ENCODE measurements around the gene SPAST. TPM values are rescaled to one million over a fixed set of nuclear protein-coding genes. Genes with fewer than 3 reads are reported as not detected.
A peak's percentile ranks its signal among the peaks of the same experiment; 100 is the strongest.
"Not testable (repeated sequence)": the region's sequence is repeated elsewhere in the genome, so short reads cannot be mapped to it uniquely, and the experiment has no call there.

The SPAST gene
- total and polyA plus RNA-seq, 2 of the 13 experiments (the other 11 are each of a cell fraction or from before 2014, with no cell fraction given) = 11.5 to 40.4 TPM

- no peaks in the 10 kb centered on the region for H3K9me3 ChIP-seq (ENCODE audit: low read length)
- no peak overlapping the region for H2AFZ ChIP-seq (ENCODE audit: low read length)
- ATAC-seq (no peak), FAIRE-seq (no peak), DNase-seq (ENCODE audit: low spot score) (no peak)
- no peaks in the 10 kb centered on the region for H3K27me3 ChIP-seq (ENCODE audit: control insufficient read depth in 1 of 2, insufficient read depth in 2 of 2, low read length in 2 of 2)
- no TSS peak for BruUV-seq (replicated peaks)
- H3K4me1 ChIP-seq (ENCODE audit: insufficient read depth, low read length) = no peaks in the 10 kb centered on the region
- H3K27ac ChIP-seq (ENCODE audit: extremely low read length, insufficient read depth, low read length) = no peak overlapping the region
- H3K36me3 ChIP-seq (replicated peaks in 1 of 2; ENCODE audit: control insufficient read depth in 1 of 2, insufficient read depth in 2 of 2, low read length in 2 of 2) = peaks cover 17 to 57% of the 10 kb centered on the region in 2 experiments
- H4K20me1 ChIP-seq (ENCODE audit: insufficient read depth, low read length) = no peaks in the 10 kb centered on the region
- intact Hi-C loops (cut with micrococcal nuclease; ENCODE audit: unreplicated experiment) = no loop called here
- ChIA-PET CTCF (ENCODE audit: low intra/inter-chr PET ratio, low total read pairs) (no interaction called here), POLR2A (no interaction called here)
- no peak overlapping the region for H3K4me2 ChIP-seq (ENCODE audit: low read depth, low read length)
- H3K9ac ChIP-seq (ENCODE audit: insufficient read depth, low read depth, low read length) = no peak overlapping the region
- no peak overlapping the region for H3K4me3 ChIP-seq (replicated peaks in 1 of 3; ENCODE audit: insufficient read depth in 1 of 3, low read depth in 2 of 3, low read length in 3 of 3)
- TF ChIP-seq ZNF607 (CRISPR knock-in tag; IDR thresholded peaks at IDR 0.05; ENCODE audit: borderline replicate concordance) = no peak
- TF ChIP-seq NR2F2 (IDR thresholded peaks at IDR 0.05; ENCODE audit: borderline replicate concordance, low read depth) = no peak
- no peak for TF ChIP-seq MZF1 (CRISPR knock-in tag; IDR thresholded peaks at IDR 0.05; ENCODE audit: borderline replicate concordance)
- TF ChIP-seq ARNT (IDR thresholded peaks at IDR 0.05) = no peak
- 0 out of 2 replicates have a peak, but pooled peaks have one; percentile 11 for TF ChIP-seq MAFF (IDR thresholded peaks at IDR 0.05; ENCODE audit: low read depth, low read length)
- TF ChIP-seq MAFK (conservative IDR thresholded peaks at IDR 0.05 in 1 of 2, IDR thresholded peaks at IDR 0.05 in 1 of 2; ENCODE audit: low read length in 2 of 2) = peak in 1 of 2 experiments; percentile 45; a peak in 2 of 4 replicates
- TF ChIP-seq ZSCAN20 (CRISPR knock-in tag; IDR thresholded peaks at IDR 0.05; ENCODE audit: borderline replicate concordance) = no peak
- TF ChIP-seq, protein P1, sequence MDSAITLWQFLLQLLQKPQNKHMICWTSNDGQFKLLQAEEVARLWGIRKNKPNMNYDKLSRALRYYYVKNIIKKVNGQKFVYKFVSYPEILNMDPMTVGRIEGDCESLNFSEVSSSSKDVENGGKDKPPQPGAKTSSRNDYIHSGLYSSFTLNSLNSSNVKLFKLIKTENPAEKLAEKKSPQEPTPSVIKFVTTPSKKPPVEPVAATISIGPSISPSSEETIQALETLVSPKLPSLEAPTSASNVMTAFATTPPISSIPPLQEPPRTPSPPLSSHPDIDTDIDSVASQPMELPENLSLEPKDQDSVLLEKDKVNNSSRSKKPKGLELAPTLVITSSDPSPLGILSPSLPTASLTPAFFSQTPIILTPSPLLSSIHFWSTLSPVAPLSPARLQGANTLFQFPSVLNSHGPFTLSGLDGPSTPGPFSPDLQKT (CRISPR knock-in tag; IDR thresholded peaks at IDR 0.05; ENCODE audit: borderline replicate concordance) = no peak
- TF ChIP-seq, protein P2, sequence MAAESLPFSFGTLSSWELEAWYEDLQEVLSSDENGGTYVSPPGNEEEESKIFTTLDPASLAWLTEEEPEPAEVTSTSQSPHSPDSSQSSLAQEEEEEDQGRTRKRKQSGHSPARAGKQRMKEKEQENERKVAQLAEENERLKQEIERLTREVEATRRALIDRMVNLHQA (CRISPR knock-in tag; IDR thresholded peaks at IDR 0.05) = no peak
- no peaks in the 10 kb centered on the region for H3K79me2 ChIP-seq (ENCODE audit: insufficient read depth, low read length)
- in situ Hi-C loops (cut with HindIII; ENCODE audit: extremely low pct_ligation_motif_present, low pct_unique_long_range_greater_than_20kb) = no loop called here
- 95% methylated on average over 1 of the region's 1 CpG for WGBS (ENCODE audit: low lambda C conversion rate)
These were observed 137.5 kb downstream of the SPAST start for GRCh38 chr2:32200814-32201213.

DNA sequence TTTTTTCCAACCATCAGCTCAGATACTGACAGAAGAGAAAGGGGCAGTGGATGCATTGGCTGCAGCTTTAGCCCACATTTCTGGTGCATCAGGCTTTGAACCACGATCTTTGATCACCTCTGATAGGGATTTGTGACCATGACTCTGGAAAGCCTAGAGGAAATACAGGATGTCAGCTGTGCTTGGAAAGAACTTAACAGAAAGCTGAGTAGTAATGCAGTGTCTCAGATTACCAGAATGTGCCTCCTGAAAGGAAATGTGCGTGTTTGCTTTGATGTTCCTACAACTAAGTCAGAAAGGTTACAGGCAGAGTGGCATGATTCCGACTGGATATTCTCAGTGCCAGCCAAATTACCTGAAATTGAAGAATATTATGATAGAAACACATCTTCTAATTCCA, 140.1 kb downstream of the SPAST start:
- H3K4me2 ChIP-seq (ENCODE audit: low read depth, low read length); BruUV-seq (replicated peaks); H3K4me3 ChIP-seq (replicated peaks in 1 of 3; ENCODE audit: insufficient read depth in 1 of 3, low read depth in 2 of 3, low read length in 3 of 3); H3K27me3 ChIP-seq (ENCODE audit: control insufficient read depth in 1 of 2, insufficient read depth in 2 of 2, low read length in 2 of 2); DNase-seq (ENCODE audit: low spot score); H3K9me3 ChIP-seq (ENCODE audit: low read length); CTCF ChIA-PET (ENCODE audit: low intra/inter-chr PET ratio, low total read pairs); H2AFZ ChIP-seq (ENCODE audit: low read length); H3K79me2 ChIP-seq (ENCODE audit: insufficient read depth, low read length); H3K27ac ChIP-seq (ENCODE audit: extremely low read length, insufficient read depth, low read length); ATAC-seq; H4K20me1 ChIP-seq (ENCODE audit: insufficient read depth, low read length); FAIRE-seq; POLR2A ChIA-PET; H3K4me1 ChIP-seq (ENCODE audit: insufficient read depth, low read length); H3K9ac ChIP-seq (ENCODE audit: insufficient read depth, low read depth, low read length); in situ Hi-C loops (cut with HindIII; ENCODE audit: extremely low pct_ligation_motif_present, low pct_unique_long_range_greater_than_20kb); intact Hi-C loops (cut with micrococcal nuclease; ENCODE audit: unreplicated experiment): not testable (repeated sequence)
- peaks cover 12 to 32% of the 10 kb centered on the region in 2 experiments for H3K36me3 ChIP-seq (replicated peaks in 1 of 2; ENCODE audit: control insufficient read depth in 1 of 2, insufficient read depth in 2 of 2, low read length in 2 of 2)
- 94% methylated on average over 3 of the region's 3 CpGs for WGBS (ENCODE audit: low lambda C conversion rate)

Other genes starting within 250 kb of the SPAST start
- gene MEMO1, start 52.5 kb upstream of the SPAST start, total RNA-seq (2016; rRNA removed; fragmentation: Illumina TruSeq; extraction: Trizol) = 68.0 and 69.8 TPM in 2 replicates
- 69.3 and 81.6 TPM in 2 replicates for gene MEMO1, start 52.5 kb upstream of the SPAST start, polyA plus RNA-seq (2011; rRNA removed)
- gene DPY30, start 23.8 kb upstream of the SPAST start, total RNA-seq (2016; rRNA removed; fragmentation: Illumina TruSeq; extraction: Trizol) = 118 and 165 TPM in 2 replicates
- gene DPY30, start 23.8 kb upstream of the SPAST start, polyA plus RNA-seq (2011; rRNA removed) = 78.9 and 98.1 TPM in 2 replicates
- 25.7 and 26.0 TPM in 2 replicates for gene SLC30A6, start 102.3 kb downstream of the SPAST start, total RNA-seq (2016; rRNA removed; fragmentation: Illumina TruSeq; extraction: Trizol)
- 19.8 and 26.1 TPM in 2 replicates for gene SLC30A6, start 102.3 kb downstream of the SPAST start, polyA plus RNA-seq (2011; rRNA removed)
- 0.06 and 0.15 TPM in 2 replicates for gene NLRC4, start 201.3 kb downstream of the SPAST start, total RNA-seq (2016; rRNA removed; fragmentation: Illumina TruSeq; extraction: Trizol)
- 0.29 and 0.34 TPM in 2 replicates for gene NLRC4, start 201.3 kb downstream of the SPAST start, polyA plus RNA-seq (2011; rRNA removed)
- 39.1 and 43.9 TPM in 2 replicates for gene YIPF4, start 214.3 kb downstream of the SPAST start, total RNA-seq (2016; rRNA removed; fragmentation: Illumina TruSeq; extraction: Trizol)
- gene YIPF4, start 214.3 kb downstream of the SPAST start, polyA plus RNA-seq (2011; rRNA removed) = 16.0 and 19.0 TPM in 2 replicates

Measured in HepG2 (cell line).